HG03354 (cell line): ENCODE data around the gene FAM53A.
"Not testable (repeated sequence)": the region's sequence is repeated elsewhere in the genome, so short reads cannot be mapped to it uniquely, and the experiment has no call there.

Source experiments
- ATAC-seq: cut with Tn5 transposase; IDR thresholded peaks from one replicate; pipeline ENCODE4 v1.9.1; 2021; ENCODE audit warnings: mild to moderate bottlenecking; ENCODE audit not compliant: unreplicated experiment, poor library complexity, severe bottlenecking

The FAM53A gene

DNA sequence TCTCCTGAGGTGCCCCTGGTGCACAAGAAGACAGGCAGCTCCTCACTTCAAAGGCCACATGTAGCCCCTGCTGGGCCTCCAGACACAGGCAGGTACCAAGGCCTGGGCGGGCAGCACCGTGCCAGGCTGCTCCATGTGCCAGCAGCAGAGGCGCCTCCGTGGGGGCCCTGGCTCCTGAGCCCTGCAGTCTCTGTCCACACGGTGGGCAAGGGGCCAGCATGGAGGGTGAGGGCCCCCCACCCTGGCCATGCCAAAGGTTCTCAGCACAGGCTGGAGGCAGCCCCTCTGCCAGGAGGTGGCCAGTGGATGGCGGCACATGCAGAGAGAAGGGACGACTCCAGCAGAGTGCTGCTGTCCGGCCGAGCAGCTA is 72.6 kb downstream of the FAM53A start:
- no peak for ATAC-seq

DNA sequence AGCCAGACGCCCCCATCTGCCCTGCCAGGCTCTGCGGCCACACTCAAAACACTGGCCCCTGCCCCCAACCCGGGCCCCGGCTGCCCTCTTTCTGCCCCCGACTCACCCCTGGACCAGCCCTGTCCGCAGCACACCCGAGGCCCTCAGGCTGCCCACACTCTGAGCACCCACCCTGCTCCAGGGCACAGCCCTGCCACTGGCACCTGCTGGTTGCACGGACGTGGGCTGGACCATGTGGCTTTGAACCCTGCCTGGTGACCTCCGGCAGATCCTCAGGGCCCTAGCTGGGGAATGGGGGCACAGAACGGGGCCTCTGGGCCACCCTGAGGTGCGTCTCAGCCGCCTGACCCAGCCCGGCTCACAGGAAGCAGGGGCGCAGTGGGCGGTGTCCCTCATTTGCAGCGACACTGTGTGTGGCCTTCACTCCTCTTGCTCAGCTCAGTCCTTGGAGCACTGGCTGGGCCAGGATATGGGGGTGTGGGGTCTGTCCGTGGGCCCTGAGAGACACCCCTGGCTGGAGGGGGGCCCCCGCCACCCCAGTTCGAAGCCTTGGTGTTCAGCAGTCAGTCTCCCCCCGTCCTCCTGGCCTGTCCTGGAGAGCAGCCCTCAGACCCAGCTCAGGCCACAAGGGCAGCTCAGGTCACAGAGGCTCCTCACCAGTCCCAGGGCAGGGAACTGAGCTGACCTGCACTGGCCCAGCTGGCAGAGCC is 73.2 kb downstream of the FAM53A start:
- no peak for ATAC-seq

DNA sequence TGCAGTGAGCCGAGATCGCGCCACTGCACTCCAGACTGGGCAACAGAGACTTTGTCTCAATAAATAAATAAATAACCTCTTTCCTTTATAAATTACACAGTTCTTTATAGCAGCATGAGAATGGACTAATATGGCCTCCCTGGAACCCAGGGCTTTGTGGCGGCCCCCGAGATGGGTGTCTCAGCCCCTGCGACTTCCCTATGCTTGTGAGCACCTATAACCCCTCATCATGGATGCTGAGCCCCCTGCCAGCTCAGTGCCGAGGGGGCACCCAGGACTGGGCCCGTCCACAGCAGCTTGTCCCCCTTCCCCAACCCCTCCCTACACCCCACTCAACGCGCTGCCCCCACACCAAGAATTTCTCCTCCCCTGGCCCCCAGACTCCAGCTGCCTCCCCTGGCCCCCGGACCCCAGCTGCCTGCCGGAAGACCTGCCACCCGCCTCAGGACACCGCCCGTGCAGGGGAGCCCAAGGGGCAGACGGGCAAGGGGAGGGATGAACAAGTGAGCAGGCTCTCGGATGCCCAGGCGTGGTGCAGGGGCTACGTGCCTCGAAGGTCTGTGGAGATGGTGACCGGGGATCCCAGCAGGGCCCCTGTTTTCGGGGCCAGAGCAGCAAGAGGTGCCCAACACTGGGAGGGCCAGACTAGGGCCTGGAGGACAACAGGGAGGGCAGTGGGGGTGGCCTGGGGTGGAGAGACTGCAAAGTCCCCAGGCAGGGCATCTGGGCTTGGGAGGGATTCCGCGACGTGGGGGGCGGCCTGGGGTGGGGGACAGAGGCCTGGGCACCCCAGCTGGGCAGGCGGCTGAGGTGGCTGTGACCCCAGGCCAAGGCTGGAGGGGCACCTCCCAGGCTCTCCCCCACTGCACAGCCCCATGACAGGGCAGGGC is 74.0 kb downstream of the FAM53A start:
- ATAC-seq = no peak

- no peak for ATAC-seq
These were observed 75.2 kb downstream of the FAM53A start for GRCh38 chr4:1608821-1609500.

DNA sequence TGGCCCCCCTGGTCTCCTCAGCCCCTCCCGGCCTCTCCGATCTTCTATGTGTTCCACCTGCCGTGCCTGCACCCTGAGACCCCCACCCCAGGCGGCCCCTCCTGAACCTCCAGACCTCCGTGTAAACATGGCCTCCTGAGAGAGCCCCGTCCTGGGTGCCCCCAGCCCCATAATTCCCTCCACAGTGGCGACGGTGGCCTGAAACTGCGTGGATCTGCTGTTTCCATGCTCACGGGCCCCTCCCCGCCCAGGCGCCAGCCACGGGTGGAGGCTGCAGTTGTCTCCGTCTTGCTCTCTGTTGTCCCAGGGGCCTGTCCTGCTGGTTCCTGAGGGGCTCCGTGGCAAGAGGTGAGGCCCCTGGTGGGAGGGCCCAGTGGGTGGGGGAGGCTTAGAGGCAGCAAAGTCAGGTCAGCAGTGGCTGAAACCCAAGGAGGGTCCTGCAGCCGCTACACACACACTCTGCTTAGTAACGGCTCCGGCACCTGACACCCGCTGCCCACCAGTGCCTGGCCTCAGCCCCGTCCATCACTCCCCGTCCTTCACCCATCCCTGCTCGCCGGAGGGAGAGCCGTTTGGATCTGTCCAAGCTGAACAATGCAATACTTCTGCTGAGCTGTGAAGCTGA is 75.8 kb downstream of the FAM53A start:
- ATAC-seq = no peak

DNA sequence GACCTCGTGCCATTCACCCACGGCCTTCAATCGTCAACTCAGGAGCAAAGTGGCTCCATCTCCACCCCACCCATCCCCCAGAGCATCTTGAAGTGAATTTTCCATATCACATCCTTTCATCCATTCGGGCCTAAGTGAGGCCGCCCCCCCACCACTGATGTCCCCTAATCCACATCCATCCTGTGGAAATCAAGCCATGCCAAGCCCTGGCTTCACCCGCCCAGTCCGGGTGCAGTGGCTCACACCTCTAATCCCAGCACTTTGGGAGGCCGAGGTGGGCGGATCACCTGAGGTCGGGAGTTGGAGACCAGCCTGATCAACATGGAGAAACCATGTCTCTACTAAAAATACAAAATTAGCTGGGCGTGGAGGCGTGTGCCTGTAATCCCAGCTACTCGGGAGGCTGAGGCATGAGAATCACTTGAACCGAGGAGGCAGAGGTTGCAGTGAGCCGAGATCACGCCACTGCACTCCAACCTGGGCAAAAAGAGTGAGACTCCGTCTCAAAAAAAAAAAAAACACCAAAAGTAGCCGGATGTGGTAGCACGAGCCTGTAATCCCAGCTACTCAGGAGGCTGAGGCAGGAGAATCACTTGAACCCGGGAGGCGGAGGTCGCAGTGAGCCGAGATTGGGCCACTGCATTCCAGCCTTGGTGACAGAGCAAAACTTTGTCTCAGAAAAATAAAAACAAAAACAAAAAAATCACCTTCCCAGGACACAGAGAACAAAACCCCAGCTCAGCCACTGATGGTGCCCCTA is 76.5 kb downstream of the FAM53A start:
- ATAC-seq = not testable (repeated sequence)

DNA sequence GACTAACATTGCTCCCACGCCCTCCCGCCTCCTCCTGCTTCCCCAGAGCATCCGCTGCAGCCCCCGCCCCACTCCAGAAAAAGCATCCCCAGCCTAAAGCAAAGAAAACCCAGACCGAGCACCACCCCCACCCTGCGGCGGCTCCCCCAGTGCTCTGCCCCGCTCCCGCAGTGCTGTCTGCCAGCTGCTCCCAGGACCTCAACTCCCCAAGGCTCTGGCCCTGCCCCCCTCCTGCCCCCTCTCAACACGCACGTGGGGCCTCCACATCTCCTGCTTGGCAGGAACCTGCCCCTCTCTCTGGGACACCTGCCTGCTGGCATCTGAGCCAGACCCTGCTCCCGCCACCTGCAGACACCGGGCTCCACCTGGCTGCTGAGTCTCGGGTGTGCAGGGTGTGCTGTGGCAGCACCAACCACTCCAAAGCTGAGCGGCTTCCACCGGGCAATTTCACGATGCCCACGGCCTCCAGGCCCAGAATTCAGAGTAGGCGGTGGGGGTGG is 79.4 kb downstream of the FAM53A start:
- ATAC-seq = no peak

DNA sequence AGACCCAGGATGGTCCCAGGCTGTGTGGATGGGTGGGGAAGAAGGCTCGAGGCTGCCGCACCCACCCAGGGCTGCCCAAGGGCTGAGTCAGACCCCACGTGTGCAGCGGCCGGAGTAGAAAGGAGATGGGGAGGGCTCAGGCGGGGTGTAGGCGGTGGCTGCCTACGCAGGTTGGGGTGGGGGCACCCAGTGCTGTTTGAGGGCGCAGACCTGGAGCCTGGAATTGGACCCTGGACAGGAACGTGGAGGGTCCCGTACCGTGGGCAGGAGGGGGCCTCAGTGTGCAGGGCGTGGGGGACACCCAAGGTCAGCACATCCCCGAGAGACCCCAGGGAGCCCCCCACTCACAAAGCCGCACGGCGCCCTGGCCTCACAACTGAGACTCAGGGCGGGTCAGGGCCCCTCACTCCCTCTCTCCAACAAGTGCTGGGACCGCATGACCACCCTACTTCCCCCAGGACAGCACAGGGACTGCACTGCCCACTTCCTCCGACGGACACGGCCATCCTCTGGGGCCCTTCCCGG is 79.9 kb downstream of the FAM53A start:
- ATAC-seq = no peak

GRCh38 chr4:1603413-1604135 is 80.5 kb downstream of the FAM53A start:
- no peak for ATAC-seq

GRCh38 chr4:1602655-1603412 is 81.3 kb downstream of the FAM53A start:
- ATAC-seq = no peak

DNA sequence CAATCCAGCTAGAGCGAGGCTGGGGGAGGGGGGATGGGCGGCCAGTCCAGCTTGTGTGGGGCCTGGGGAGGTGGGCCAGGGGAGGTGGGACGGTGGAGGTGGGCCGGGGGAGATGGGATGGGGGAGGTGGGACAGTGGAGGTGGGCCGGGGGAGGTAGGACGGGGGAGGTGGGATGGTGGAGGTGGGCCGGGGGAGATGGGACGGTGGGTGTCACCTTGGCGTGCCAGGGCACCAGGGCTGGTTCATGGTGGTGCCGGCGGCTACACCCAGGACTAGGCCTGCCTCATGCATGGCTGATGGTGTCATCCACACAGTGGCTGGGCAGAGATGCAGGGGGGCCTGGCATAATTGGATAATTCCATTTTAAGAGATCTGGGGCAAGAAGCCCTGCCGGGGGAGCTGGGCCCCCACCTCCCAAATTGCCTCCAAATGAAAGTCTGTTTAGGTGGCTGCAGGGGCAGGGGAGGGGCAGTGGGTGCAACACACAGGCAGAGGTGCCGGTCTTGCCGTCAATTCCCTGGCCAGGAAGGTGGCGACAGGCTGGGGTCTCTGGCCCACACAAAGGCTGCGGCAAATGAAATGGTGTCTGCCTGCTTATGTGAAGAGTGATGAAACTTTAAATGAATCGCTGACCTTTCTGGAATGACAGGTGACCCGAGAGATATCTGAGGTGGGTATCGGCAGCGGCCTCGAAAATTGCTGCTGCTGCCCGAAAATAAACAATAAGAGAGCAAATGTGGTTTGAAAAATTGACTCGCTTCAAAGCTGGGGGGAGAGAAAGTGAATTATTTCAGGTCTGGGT is 82.1 kb downstream of the FAM53A start:
- no peak for ATAC-seq

DNA sequence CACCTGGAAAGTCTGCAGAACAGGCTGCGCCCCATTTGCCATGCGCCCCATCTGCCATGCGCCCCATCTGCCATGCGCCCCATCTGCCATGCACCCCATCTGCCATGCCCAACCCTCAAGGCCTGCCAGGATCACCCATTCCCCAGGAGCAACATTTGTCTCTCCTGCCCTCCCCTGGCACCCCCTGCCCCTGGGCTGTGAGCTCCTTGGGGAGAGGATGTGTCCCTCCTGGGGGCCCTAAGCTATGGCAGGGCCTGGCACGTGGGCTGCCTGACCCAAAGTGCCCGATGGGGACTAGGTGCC is 82.6 kb downstream of the FAM53A start:
- ATAC-seq = no peak

DNA sequence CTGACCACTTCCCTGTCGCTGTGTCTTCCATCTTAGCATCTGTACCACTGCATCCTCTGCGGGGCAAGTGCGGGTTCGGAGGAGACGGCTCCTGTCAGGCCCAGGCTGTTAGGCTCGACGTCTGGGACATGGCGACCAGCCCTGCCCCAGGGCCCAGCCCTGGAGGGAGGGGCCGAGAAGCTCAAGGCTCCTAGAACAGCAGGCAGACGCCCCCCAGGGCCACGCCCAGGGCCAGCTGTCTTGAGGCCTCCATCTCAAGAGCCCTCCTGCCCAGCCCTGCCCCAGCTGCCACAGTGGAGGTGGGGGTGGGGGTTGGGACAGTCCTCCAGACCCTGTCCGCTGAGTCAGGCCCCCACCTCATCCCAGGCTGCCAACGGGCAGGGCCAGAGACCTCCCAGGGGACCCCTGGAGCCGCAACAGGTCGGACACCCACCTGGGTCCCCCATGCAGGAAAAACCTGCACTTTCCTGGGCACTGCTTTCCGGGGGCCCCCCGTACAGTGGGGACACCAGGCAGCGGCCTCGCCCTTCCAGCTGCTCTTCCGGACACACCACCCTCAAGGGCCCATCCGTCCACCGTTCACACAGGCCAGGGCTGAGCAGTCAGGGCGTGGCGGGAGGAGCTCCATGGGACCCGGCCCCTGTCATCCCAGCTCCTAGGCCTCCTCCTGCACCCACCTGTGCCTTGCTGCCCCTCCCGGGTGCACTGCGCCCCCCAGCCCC is 83.1 kb downstream of the FAM53A start:
- ATAC-seq = no peak

DNA sequence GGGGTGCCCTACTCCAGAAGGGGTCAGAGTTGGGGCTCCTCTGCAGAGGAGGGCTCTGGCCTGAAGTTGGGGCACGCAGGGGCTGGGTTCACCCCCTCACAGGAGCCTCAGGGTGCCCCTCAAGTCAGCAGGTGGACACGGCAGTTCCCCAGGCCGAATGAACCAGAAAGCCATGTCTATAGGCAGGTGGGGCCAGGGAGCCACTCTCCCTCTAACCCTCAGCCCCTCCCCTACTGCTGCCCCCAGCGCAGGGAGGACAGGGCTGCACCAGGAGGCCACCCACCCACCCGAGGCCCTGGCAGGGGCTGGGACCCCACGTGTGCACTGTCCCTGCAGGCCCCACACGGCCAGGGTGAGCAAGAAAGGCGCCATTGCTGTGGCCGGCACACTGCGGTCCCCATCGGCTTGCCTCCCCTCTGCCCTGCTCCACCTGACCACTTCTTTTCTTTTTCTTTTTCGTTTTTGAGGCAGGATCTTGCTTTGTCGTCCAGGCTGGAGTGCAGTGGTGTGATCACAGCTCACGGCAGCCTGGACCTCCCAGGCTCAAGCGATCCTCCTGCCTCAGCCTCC is 83.8 kb downstream of the FAM53A start:
- no peak for ATAC-seq

DNA sequence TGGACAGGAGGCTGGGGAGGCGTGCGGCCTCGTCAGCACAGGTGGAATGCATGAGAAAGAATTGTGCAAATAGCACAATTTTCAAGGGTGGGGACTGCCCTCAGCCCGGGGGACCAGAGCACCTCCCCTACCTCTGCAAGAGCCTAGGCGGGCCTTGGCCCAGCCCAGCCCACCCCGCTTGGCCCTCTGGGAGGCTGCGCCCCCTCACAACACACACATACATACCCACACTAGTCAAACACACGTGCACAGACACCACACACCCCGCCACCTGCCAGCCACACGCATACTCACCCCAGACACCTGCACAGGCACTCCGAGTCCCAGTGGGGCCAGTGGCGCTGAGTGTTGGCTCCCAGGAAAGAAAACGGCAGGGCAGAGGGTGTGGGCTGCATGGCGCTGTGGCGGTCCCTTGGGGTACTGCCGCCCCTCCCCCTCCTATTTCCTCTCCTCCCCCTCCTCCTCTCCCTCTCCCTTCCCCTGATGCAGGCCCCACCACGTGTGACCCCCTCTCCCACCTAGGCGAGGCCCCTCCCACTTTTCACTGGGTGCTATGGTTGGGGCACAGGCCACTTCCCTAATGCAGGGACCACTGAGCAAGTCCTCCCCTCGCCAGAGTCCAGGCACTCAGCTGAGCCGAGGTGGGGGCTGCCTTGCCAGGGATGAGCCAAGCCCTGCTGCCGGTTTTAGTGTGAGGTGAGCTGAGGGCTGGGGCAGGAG is 84.5 kb downstream of the FAM53A start:
- ATAC-seq = no peak

DNA sequence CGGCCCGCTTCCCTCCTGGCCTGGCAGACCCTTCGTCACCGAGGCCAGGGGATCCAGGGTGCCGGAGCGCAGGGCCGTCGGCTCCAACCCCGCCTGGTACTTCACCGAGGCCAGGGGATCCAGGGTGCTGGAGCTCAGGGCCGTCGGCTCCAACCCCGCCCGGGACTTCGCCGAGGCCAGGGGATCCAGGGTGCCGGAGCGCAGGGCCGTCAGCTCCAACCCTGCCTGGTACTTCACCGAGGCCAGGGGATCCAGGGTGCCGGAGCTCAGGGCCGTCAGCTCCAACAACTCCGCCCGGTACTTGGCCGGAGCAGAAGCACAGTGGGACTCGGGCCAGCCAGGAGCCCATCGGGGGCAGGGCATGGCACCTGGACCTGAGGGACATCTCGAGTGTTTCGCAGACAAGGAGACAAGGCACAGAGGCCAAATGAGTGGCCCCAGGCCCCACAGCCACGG is 85.1 kb downstream of the FAM53A start:
- ATAC-seq = no peak
